Prostate gland (tissue), 2 donors: ENCODE data around the gene OLAH.

Experiments
- CTCF ChIP-seq, 4 experiments: fragments of 200-600 bp in 2 of 4; fragments of 450-650 bp in 2 of 4; sonication (generic) in 2 of 4; IDR thresholded peaks; 1 replicate in 3 of 4; 2 replicates in 1 of 4; pipeline ENCODE4 v1.5.1; 2016 to 2019; ENCODE audit warnings: antibody characterized with exemption in 4 of 4, mild to moderate bottlenecking in 2 of 4, moderate library complexity in 2 of 4
- POLR2AphosphoS5 ChIP-seq: sonication (generic); formaldehyde crosslinking; IDR thresholded peaks from one replicate; pipeline ENCODE4 v1.6.1; 2017; ENCODE audit warnings: antibody characterized with exemption

GRCh38 chr10:15060638-15061037 lies 16.9 kb downstream of the OLAH start:
- TF ChIP-seq CTCF (IDR thresholded peaks at IDR 0.05) (no peak), POLR2AphosphoS5 (no peak)
